Measurements from ENCODE around the gene RRP1.

RRP1 gene

DNA sequence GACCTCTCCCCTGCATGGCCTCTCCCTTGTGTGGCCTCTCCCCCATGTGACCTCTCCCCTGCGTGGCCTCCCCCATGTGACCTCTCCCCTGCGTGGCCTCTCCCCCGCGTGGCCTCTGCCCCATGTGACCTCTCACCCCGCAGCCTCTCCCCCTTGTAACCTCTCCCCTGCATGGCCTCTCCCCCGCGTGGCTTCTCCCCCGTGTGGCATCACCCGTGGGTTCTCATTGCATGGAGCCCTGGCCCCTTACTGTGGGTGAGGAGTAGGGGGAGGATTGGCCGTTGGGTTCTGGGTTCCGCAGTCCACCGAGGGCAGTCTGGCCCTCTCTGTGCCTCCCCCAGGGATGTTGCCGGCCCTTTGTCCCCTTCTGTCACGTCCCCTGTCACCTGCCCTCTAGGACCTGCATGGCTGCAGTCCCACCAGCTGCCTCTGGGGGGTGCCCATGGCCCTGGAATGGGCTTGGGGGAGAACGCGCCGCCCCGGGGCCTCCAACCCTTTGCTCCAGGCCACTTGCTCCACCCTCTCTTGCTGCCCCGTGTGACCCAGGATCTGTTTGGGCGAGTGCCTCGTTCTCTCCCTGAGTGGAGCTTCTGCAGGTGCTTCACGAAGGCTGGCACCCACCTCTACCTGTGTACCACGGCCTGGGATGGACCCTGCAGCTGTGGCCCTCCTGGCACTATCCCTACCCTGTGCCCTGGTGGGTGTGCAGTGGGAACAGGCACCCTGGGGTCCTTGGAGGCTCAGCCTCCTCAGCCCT, 21.3 kb downstream of the RRP1 start:
- Histone ChIP-seq H3K27me3 (ENCODE audit: control insufficient read depth, insufficient read depth, low read length) (no peaks in the 10 kb centered on the region), H3K4me3 (ENCODE audit: low read depth, low read length) (no peak overlapping the region), H3K36me3 (ENCODE audit: control insufficient read depth, insufficient read depth, low read length) (no peaks in the 10 kb centered on the region), H3K4me1 (ENCODE audit: control insufficient read depth, insufficient read depth, low read length) (peaks cover 5% of the 10 kb centered on the region), H3K9me3 (ENCODE audit: control insufficient read depth, insufficient read depth, low read length) (no peaks in the 10 kb centered on the region), H3K9ac (ENCODE audit: low read depth, low read length) (no peak overlapping the region)

DNA sequence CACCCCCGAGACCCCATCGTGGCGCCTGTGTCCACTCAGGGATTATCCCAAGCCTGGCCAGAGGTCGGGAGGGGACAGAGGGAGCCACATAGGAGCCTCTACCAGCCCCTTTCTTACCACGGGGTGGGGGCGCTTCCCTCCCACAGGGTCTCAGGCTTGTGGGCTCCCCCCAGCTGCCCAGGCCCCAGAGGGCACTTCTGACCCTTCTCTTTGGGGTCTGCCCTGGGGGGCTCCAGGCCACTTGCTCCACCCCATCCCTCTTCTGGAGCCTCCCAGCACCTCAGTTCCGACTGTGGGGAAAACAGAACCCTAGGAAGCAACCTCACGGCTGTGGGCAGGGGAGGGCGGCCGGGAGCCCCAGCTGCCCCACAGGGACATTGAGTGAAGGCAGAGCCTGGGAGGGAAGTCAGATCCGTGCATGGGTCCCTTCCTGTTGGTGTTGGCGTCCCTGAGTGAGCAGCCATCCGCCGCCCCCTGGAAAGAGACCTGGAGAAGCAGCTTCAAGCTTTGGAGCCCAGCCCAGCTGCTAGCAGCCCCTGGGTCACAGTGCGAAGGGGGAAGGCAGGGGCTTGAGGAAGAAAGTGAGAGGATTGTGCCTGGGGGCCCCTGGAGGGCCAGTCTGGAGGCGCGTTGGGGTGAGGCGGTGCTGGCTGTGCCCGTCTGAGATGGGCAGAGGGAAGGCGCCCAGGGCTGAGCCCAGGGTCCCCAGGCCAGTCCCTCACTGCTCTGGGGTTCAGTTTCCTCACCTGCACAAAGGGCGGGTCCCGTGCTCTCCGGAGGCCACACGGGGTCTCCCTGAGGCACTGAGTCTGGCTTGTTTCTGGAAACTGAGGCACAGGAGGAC, 22.1 kb downstream of the RRP1 start:
- no peaks in the 10 kb centered on the region for H3K36me3 ChIP-seq (ENCODE audit: control insufficient read depth, insufficient read depth, low read length)
- H3K9me3 ChIP-seq (ENCODE audit: control insufficient read depth, insufficient read depth, low read length), result no peaks in the 10 kb centered on the region
- H3K4me1 ChIP-seq (ENCODE audit: control insufficient read depth, insufficient read depth, low read length), result peaks cover 5% of the 10 kb centered on the region
- H3K4me3 ChIP-seq (ENCODE audit: low read depth, low read length), result no peak overlapping the region
- H3K9ac ChIP-seq (ENCODE audit: low read depth, low read length), result no peak overlapping the region
- no peaks in the 10 kb centered on the region for H3K27me3 ChIP-seq (ENCODE audit: control insufficient read depth, insufficient read depth, low read length)

DNA sequence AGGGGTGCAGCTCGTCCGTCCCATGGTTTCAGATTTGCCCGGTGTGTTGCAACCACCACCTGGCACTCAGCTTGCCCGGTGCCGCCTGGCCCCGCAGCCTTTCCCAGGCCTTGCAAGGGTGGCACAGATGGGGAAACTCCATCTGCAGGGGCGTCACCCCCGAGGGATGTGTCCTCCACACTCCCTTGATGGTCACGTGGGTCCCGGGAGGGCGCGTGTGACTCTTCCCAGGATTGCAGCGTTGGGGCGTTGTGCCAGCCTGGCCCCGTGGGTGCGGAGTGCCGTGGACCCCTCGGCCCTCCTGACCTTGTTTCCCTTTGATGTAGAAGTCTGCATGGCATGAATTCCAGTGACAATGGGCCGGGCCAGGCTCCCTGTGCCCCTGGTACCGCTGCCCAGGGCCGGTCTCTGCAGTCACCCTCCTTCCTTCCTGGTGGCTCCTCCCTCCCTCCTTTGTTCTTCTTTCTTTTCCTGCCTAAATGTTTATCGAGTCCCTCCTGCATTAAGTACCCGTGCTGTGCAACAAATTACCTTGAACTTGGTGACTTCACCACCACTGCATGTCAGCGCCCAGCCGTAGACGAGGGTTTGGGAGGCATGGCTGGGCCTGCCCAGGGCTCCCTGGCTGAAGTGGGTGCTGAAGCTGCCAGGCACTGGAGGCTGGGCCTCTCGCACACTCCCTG, 22.9 kb downstream of the RRP1 start:
- Histone ChIP-seq H3K9me3 (ENCODE audit: control insufficient read depth, insufficient read depth, low read length) (no peaks in the 10 kb centered on the region), H3K9ac (ENCODE audit: low read depth, low read length) (no peak overlapping the region), H3K36me3 (ENCODE audit: control insufficient read depth, insufficient read depth, low read length) (no peaks in the 10 kb centered on the region), H3K4me1 (ENCODE audit: control insufficient read depth, insufficient read depth, low read length) (peaks cover 5% of the 10 kb centered on the region), H3K4me3 (ENCODE audit: low read depth, low read length) (no peak overlapping the region), H3K27me3 (ENCODE audit: control insufficient read depth, insufficient read depth, low read length) (no peaks in the 10 kb centered on the region)

DNA sequence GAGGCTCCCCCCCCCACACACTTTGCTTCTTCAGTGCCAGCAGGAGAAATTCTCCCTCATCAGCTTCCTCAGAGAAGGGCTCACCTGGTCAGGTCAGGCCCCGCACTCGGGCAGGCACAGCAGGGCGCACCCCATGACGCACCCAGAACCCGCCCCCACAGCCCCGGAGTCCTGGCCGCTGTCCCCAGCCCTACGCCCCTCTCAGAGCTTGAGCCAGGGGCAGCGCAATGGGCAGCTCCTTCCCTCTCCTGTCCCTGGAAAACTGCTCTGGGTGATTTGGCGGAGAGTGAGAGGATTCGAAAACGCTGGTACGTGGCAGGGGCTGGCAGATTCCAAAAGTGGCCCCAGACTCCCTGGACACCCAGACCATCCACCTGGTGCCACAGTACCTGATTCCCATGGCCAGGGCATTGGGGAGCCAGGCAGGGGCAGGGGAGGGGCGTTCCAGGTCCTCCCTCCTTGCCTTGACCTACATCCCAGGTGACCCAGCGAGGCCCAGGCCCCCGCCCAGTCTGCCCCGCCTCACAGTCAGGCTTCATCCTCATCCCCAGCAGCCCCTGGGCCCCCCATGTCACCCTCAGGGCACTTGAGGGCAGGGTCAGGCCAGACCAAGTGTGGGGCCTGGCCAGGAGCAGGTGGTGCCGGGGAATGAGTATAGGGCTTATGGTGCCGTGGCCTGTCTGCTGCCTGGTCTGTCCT, 23.7 kb downstream of the RRP1 start:
- no peaks in the 10 kb centered on the region for H3K9me3 ChIP-seq (ENCODE audit: control insufficient read depth, insufficient read depth, low read length)
- H3K36me3 ChIP-seq (ENCODE audit: control insufficient read depth, insufficient read depth, low read length), result no peaks in the 10 kb centered on the region
- H3K9ac ChIP-seq (ENCODE audit: low read depth, low read length), result no peak overlapping the region
- H3K4me3 ChIP-seq (ENCODE audit: low read depth, low read length), result no peak overlapping the region
- H3K27me3 ChIP-seq (ENCODE audit: control insufficient read depth, insufficient read depth, low read length), result no peaks in the 10 kb centered on the region
- H3K4me1 ChIP-seq (ENCODE audit: control insufficient read depth, insufficient read depth, low read length), result peaks cover 5% of the 10 kb centered on the region

DNA sequence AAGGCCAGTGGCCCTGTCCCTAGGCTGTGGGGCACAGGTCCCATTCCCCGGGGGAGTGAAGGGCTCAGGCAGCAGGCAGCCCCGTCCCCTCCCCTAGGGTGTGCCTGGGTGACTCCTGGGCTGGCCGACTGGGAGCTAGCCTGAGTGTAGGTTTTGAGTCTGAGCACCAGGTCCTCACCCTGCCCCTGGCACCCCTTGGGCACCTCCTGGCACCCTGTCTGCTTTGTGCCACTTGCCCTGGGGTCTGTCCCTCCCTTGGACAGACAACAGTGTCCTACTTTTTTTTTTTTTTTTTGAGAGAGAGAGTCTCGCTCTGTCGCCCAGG, 24.2 kb downstream of the RRP1 start:
- Histone ChIP-seq H3K36me3 (ENCODE audit: control insufficient read depth, insufficient read depth, low read length) (no peaks in the 10 kb centered on the region), H3K9ac (ENCODE audit: low read depth, low read length) (no peak overlapping the region), H3K4me3 (ENCODE audit: low read depth, low read length) (no peak overlapping the region), H3K9me3 (ENCODE audit: control insufficient read depth, insufficient read depth, low read length) (no peaks in the 10 kb centered on the region), H3K4me1 (ENCODE audit: control insufficient read depth, insufficient read depth, low read length) (peaks cover 5% of the 10 kb centered on the region), H3K27me3 (ENCODE audit: control insufficient read depth, insufficient read depth, low read length) (no peaks in the 10 kb centered on the region)

DNA sequence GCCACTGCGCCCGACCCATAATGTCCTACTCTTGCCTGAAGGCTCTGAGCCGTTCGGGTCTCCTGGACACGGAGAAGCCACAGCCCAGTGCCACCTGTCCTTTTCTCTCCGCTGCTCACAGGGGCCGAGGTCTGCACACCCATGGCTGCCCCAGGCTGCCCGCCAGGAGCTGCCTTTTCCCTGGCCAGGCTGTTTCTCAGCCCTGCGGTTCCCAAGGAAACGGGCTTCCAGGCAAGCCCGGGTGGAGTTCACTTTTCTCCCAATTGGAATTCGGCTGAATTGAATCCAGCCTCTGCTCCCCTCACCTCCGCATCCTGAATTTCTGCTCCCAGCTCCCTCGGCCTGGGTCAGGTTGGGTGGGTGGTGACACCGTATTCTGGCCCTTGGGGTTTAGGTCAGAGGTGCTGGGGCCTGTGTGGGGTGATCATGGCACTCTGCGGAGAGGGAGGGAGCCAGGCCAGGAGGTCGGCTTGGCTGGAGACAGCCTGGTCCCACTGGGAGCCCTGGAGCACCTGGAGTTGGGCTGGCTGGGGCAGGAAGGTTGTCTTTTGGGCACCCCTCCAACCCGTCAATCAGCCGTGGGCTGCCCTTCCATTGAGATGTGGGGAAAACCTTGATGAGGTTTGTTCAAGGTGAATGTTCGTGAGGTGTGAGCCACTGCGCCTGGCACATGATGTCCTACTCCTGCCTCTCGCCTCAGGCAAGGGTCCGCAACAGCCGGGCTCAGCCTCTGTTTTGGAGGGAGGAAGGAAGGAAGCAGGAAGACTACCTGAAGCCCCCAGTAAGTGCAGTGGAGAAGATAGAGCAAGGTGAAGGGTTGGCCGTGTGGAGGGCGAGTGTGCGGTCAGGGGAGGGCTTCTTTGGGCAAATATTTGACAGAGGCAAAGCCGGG, 25.1 kb downstream of the RRP1 start:
- Histone ChIP-seq H3K27me3 (ENCODE audit: control insufficient read depth, insufficient read depth, low read length) (no peaks in the 10 kb centered on the region), H3K9ac (ENCODE audit: low read depth, low read length) (peak overlapping the region; percentile 19), H3K36me3 (ENCODE audit: control insufficient read depth, insufficient read depth, low read length) (no peaks in the 10 kb centered on the region), H3K4me1 (ENCODE audit: control insufficient read depth, insufficient read depth, low read length) (peaks cover 5% of the 10 kb centered on the region), H3K4me3 (ENCODE audit: low read depth, low read length) (peak overlapping the region; percentile 52), H3K9me3 (ENCODE audit: control insufficient read depth, insufficient read depth, low read length) (no peaks in the 10 kb centered on the region)

DNA sequence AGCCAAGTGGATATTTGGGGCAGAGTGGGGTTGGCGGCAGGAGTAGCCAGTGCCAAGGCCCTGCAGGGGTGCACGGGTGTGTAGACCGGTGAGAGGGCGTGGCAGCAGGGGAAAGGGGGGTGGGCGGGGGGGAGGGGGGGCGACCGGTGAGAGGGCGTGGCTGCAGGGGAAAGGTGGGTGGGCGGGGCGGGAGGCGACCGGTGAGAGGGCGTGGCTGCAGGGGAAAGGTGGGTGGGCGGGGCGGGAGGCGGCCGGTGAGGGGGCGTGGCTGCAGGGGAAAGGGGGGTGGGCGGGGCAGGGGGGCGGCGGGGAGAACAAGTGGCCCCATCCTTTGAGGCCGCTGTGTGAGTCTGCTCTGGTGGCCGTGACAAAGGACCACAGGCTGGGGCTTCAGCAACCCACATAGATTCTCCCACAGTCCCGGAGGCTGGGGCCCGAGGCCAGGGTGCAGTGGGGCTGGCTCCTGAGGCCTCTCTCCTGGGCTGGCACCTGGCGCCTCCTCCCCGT, 25.8 kb downstream of the RRP1 start:
- Histone ChIP-seq H3K4me3 (ENCODE audit: low read depth, low read length) (peak overlapping the region; percentile 52), H3K4me1 (ENCODE audit: control insufficient read depth, insufficient read depth, low read length) (peaks cover 5% of the 10 kb centered on the region), H3K36me3 (ENCODE audit: control insufficient read depth, insufficient read depth, low read length) (no peaks in the 10 kb centered on the region), H3K9me3 (ENCODE audit: control insufficient read depth, insufficient read depth, low read length) (no peaks in the 10 kb centered on the region), H3K27me3 (ENCODE audit: control insufficient read depth, insufficient read depth, low read length) (no peaks in the 10 kb centered on the region), H3K9ac (ENCODE audit: low read depth, low read length) (peak overlapping the region; percentile 19)

DNA sequence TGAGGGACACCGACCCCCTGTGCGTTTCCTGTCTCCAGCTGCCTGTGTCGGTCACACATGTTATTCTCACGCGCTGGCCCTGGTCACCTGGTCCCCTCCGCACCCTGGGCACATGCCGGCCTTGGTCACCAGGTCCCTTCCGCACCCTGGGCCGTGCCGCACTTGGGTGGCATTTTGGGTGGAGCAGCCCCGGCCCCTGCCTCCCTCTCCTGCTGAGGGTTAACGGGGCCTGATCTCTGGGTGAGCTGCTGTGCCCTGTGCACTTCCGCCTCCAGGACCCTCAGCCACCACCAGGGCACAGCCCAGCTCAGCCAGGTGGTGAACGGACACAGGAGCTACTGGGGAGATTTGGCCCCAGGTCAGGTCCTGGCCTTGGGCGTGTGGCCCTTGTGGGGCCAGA, 26.6 kb downstream of the RRP1 start:
- H3K27me3 ChIP-seq (ENCODE audit: control insufficient read depth, insufficient read depth, low read length), result no peaks in the 10 kb centered on the region
- H3K9ac ChIP-seq (ENCODE audit: low read depth, low read length), result no peak overlapping the region
- no peaks in the 10 kb centered on the region for H3K9me3 ChIP-seq (ENCODE audit: control insufficient read depth, insufficient read depth, low read length)
- no peaks in the 10 kb centered on the region for H3K36me3 ChIP-seq (ENCODE audit: control insufficient read depth, insufficient read depth, low read length)
- peaks cover 5% of the 10 kb centered on the region for H3K4me1 ChIP-seq (ENCODE audit: control insufficient read depth, insufficient read depth, low read length)
- no peak overlapping the region for H3K4me3 ChIP-seq (ENCODE audit: low read depth, low read length)

DNA sequence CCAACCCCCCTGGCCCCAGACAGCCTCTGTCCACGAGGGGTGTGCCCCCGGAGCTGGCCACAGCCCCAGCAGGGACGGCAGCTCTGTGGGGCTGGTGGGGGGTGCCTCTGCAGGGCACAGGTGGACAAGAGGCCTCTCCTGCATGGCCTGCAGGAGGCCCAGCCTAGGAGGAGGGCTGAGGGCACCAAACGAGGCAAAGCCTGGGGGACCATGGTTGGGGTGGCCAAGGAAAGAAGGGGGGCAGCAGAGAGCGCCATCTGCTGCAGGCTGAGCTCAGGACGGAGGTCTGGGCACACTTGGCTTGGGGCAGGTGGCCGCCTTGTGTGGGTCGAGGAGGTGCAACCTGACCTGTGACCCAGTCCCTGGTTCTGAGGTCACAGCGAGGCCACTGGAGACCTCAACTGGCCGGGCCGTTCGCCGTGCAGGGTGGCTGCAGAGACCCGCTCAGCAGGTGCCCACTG, 27.3 kb downstream of the RRP1 start:
- H3K27me3 ChIP-seq (ENCODE audit: control insufficient read depth, insufficient read depth, low read length), result no peaks in the 10 kb centered on the region
- H3K4me1 ChIP-seq (ENCODE audit: control insufficient read depth, insufficient read depth, low read length), result peaks cover 5% of the 10 kb centered on the region
- no peaks in the 10 kb centered on the region for H3K36me3 ChIP-seq (ENCODE audit: control insufficient read depth, insufficient read depth, low read length)
- H3K9ac ChIP-seq (ENCODE audit: low read depth, low read length), result no peak overlapping the region
- no peak overlapping the region for H3K4me3 ChIP-seq (ENCODE audit: low read depth, low read length)
- H3K9me3 ChIP-seq (ENCODE audit: control insufficient read depth, insufficient read depth, low read length), result no peaks in the 10 kb centered on the region

DNA sequence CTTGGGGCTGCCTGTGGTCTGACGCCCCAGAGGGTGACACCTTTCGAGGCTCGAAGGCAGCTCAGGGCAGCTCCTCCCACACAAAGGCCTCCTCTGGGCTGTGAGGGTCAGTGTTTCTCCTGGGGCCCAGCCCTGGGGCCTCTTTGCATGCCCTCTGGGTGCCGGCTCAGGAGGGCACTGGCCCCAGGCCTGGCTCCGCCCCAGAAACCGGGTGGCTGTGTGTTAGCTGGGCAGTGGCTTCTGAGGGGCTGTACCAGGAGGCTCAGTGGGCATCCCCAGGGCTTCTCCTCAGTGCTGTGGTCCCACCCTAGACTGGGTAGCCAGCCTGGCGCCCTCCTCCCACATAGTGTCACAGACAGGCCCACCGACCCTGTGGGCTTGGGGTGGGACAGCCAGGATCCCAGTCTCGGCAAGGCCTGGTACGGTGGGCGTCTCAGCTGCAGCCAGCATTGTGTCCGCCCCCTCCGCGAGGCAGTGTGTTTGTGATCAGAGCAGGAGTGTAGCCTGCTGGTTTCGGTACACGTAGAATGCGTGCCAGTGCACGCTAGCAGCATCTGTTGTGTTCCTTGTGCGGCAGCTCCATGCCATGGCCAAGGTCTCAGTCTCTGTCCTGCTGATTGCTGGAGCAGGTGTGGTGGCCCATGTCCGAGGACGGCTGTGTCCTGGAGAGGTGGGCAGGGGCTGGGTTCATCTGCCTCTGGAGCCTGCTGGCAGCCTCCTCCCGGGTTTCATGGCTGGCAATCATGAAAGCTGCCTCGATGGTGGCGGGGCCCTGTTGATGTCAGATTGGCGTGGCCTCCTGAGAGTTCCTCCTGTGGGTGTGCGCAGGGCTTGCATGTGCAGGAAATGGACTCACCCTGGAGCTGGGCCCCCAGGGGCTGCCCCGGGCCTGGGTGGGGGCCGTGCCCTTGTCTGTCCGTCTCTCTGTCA, 28.0 kb downstream of the RRP1 start:
- no peaks in the 10 kb centered on the region for H3K36me3 ChIP-seq (ENCODE audit: control insufficient read depth, insufficient read depth, low read length)
- H3K4me3 ChIP-seq (ENCODE audit: low read depth, low read length), result no peak overlapping the region
- H3K27me3 ChIP-seq (ENCODE audit: control insufficient read depth, insufficient read depth, low read length), result no peaks in the 10 kb centered on the region
- no peak overlapping the region for H3K9ac ChIP-seq (ENCODE audit: low read depth, low read length)
- H3K4me1 ChIP-seq (ENCODE audit: control insufficient read depth, insufficient read depth, low read length), result peaks cover 5% of the 10 kb centered on the region
- H3K9me3 ChIP-seq (ENCODE audit: control insufficient read depth, insufficient read depth, low read length), result no peaks in the 10 kb centered on the region

All from iPS-15b (cell line).